RWPE1 (cell line): ENCODE data around the gene SLC25A12.
"Not testable (repeated sequence)": the region's sequence is repeated elsewhere in the genome, so short reads cannot be mapped to it uniquely, and the experiment has no call there.

Experiments
- CTCF ChIA-PET: fragments of 350-600 bp; sonication (Branson Sonifier 250); formaldehyde crosslinking; extraction: SDS; loops from one replicate; lab custom pipeline; 2021; lab: Yijun Ruan, JAX
- POLR2A ChIA-PET: fragments of 400-600 bp; formaldehyde crosslinking; extraction: SDS; loops from one replicate; lab custom pipeline; 2020; ENCODE audit warnings: antibody characterized with exemption; ENCODE audit not compliant: low non-redundant PET; lab: Yijun Ruan, JAX
- DNase-seq: peaks from one replicate; pipeline ENCODE4 v3.0.0; 2012; ENCODE audit warnings: low spot score
- H3K27ac ChIP-seq: fragments of 450-650 bp; 2 replicates; pipeline ENCODE4 v1.5.1; 2017
- CTCF ChIP-seq: fragments of 450-650 bp; conservative IDR thresholded peaks from 2 replicates; pipeline ENCODE4 v1.5.1; 2017; ENCODE audit warnings: low read depth, mild to moderate bottlenecking

SLC25A12 gene

GRCh38 chr2:171785450-171785849 is 108.6 kb downstream of the SLC25A12 start:
- no peak for DNase-seq
- no peak overlapping the region for H3K27ac ChIP-seq
- POLR2A ChIA-PET: no interaction called here
- TF ChIP-seq CTCF: no peak
- CTCF ChIA-PET: interaction anchor here (0.6 kb wide), 1 partner anchor 319 kb away, joined by 4 read pairs; no protein-coding TSS in a partner anchor

- DNase-seq: no peak
- ChIA-PET CTCF (no interaction called here), POLR2A (no interaction called here)
- no peak overlapping the region for H3K27ac ChIP-seq
- TF ChIP-seq CTCF: no peak
Measured at GRCh38 chr2:171778515-171778914, 115.5 kb downstream of the SLC25A12 start.

- H3K27ac ChIP-seq, DNase-seq, CTCF ChIA-PET, POLR2A ChIA-PET: not testable (repeated sequence)
Measured at GRCh38 chr2:171774581-171774980, 119.5 kb downstream of the SLC25A12 start.

- no peak for TF ChIP-seq CTCF
- CTCF ChIA-PET: interaction anchor here (0.6 kb wide), 1 partner anchor 192 kb away, joined by 3 read pairs; no protein-coding TSS in a partner anchor
- DNase-seq: no peak
- POLR2A ChIA-PET: no interaction called here
- H3K27ac ChIP-seq: no peak overlapping the region
Measured at GRCh38 chr2:171772373-171772772, 121.7 kb downstream of the SLC25A12 start.

- DNase-seq: no peak
- no peak overlapping the region for H3K27ac ChIP-seq
- POLR2A ChIA-PET: no interaction called here
- CTCF ChIA-PET: no interaction called here
- no peak for TF ChIP-seq CTCF
Measured at GRCh38 chr2:171771463-171771862, 122.6 kb downstream of the SLC25A12 start.

GRCh38 chr2:171763602-171764001 is 130.4 kb downstream of the SLC25A12 start:
- ChIA-PET POLR2A (no interaction called here), CTCF (no interaction called here)
- DNase-seq: peak; percentile 48
- TF ChIP-seq CTCF: no peak
- H3K27ac ChIP-seq: no peak overlapping the region

- no peak overlapping the region for H3K27ac ChIP-seq
- ChIA-PET CTCF (no interaction called here), POLR2A (no interaction called here)
- TF ChIP-seq CTCF: no peak
- DNase-seq: peak; percentile 10
Measured at GRCh38 chr2:171762879-171763573, 131.0 kb downstream of the SLC25A12 start.

- H3K27ac ChIP-seq, CTCF ChIA-PET, DNase-seq: not testable (repeated sequence)
- POLR2A ChIA-PET: interaction anchor here (0.7 kb wide), 1 partner anchor 143 kb away, joined by 4 read pairs; no protein-coding TSS in a partner anchor
Measured at GRCh38 chr2:171761176-171761575, 132.9 kb downstream of the SLC25A12 start.

- DNase-seq, CTCF ChIA-PET, POLR2A ChIA-PET, H3K27ac ChIP-seq: not testable (repeated sequence)
Measured at GRCh38 chr2:171758762-171759161, 135.3 kb downstream of the SLC25A12 start.
